Choroid plexus epithelial cell (primary cell): ENCODE results near the gene AP2A1.
A peak's percentile ranks its signal among the peaks of the same experiment; 100 is the strongest.

Source experiments
- DNase-seq: peaks from one replicate; pipeline ENCODE4 v3.0.0-alpha.2; 2010; ENCODE audit warnings: low read depth
- H3K4me3 ChIP-seq: 2 replicates; pipeline ENCODE4 v1.5.1; 2011; ENCODE audit warnings: low read depth, mild to moderate bottlenecking, control low read depth, low read length, moderate library complexity
- TF ChIP-seq, protein P1 (sequence below): conservative IDR thresholded peaks from 2 replicates; pipeline ENCODE4 v1.5.1; 2011; ENCODE audit warnings: low read depth, mild to moderate bottlenecking, control low read depth, inconsistent platforms, low read length, moderate library complexity

The AP2A1 gene

DNA sequence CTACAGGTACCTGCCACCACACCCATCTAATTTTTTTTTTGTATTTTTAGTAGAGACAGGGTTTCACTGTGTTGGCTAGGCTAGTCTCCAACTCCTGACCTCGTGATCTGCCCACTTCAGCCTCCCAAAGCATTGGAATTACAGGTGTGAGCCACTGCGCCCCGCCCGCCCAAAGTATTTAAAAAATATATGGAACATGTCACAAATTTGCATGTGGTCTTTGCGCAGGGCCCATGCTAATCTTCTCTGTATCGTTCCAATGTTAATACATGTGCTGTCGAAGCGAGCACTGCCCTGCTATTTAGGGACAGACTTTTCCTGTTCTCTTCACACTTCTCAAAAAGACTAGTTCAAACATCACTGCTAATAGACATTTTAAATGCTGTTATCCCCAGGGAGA is 2.5 kb upstream of the AP2A1 start:
- H3K4me3 ChIP-seq, result no peak overlapping the region
- TF ChIP-seq, protein P1, sequence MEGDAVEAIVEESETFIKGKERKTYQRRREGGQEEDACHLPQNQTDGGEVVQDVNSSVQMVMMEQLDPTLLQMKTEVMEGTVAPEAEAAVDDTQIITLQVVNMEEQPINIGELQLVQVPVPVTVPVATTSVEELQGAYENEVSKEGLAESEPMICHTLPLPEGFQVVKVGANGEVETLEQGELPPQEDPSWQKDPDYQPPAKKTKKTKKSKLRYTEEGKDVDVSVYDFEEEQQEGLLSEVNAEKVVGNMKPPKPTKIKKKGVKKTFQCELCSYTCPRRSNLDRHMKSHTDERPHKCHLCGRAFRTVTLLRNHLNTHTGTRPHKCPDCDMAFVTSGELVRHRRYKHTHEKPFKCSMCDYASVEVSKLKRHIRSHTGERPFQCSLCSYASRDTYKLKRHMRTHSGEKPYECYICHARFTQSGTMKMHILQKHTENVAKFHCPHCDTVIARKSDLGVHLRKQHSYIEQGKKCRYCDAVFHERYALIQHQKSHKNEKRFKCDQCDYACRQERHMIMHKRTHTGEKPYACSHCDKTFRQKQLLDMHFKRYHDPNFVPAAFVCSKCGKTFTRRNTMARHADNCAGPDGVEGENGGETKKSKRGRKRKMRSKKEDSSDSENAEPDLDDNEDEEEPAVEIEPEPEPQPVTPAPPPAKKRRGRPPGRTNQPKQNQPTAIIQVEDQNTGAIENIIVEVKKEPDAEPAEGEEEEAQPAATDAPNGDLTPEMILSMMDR, result no peak
- no peak for DNase-seq

DNA sequence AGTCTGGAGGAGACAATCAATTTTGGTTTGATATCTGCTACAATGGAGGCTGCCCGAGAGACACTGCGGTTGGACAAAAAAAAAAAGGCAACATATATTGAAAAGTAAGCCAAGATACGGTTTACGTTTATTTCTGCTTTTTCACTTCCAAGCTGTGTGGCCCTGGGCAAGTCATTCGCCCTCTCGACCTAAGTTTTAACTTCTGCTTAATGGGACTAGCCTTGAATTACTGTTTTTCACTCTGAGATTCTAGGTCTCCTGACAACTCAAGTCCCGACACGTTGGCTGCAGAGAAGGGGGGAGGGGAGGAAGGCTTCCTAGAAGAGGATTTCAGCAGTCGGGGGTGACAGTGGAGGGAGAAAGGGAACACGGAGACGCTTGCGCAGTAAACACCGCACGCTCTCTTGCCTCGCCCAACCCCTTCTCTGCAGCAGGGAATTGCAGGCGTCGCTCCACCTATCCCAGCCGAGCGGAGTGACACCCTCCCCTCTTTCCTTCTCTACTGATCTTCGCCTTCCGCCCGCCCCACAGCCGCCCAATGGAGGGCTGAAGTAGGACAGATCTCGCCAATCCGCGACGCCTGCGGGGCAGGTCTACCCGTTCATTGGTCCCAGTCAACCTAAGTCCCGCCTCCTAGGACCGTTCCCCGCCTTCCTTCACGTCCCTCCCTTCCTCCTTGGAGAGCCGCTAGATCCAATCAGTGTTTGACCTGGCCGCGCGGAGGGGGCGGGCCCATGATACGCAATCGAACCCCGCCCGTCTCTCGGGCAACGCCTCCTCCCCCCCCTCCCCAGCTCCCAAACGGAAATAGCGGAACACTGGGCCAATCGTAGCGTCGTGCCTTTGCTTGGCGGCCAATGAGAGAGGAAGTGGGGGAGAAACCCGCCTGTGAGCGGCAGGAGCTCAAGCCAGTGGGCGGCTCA is 533 bp upstream of the AP2A1 start:
- DNase-seq, result peak; percentile 100
- TF ChIP-seq, protein P1, result no peak
- H3K4me3 ChIP-seq, result peak overlapping the region; percentile 42

DNA sequence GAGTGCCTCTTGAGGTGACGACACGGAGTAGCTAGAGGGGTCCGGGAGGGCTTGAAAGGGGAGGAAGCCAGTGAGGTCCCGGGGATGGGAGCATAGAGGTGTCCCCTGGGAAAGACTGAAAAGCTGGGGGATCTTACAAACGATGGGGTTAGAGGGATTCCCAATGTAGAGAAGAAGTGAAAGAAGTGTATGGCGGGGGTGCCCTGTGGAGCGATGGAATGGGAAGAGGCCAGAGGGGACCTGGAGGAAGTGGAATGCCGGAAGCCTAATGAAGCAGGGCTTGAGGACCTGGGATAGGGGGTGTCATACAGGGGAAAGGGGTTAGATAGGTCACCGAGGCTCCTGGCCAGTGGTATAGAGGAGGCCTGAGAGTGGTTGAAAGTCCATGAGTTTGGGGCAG is 580 bp downstream of the AP2A1 start:
- H3K4me3 ChIP-seq, result peak overlapping the region; percentile 95
- TF ChIP-seq, protein P1, result no peak
- DNase-seq, result no peak

DNA sequence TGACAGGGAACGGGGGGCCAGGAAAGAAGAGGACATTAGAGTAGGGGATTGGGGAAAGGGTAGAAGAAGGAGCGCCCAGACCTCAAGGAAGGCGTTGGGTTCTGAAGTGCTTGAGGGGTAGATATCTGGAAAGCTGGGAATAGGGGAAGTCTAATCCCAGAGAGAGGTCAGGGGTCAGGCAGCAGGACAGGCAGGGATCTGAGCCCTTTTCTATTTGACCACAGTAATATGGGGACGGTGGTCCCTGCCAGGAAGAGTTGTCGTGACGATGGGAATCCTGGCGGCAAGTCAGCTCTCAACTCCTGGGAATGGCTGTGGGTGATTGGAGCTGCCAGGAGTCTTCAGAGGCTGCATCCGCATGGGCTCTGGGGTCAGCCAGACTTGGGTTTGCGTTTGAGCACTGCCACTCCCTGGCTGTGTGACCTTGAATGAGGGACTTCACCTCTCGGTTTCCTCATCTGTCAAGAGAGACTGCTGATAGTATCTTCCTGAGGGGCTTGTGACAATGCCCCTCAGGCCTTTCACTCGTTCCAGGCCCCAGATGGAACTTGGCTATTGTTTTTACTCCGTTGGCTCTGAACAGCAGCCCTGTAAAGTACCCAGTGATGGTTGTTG is 1.3 kb downstream of the AP2A1 start:
- H3K4me3 ChIP-seq, result peak overlapping the region; percentile 95
- DNase-seq, result no peak
- TF ChIP-seq, protein P1, result no peak

DNA sequence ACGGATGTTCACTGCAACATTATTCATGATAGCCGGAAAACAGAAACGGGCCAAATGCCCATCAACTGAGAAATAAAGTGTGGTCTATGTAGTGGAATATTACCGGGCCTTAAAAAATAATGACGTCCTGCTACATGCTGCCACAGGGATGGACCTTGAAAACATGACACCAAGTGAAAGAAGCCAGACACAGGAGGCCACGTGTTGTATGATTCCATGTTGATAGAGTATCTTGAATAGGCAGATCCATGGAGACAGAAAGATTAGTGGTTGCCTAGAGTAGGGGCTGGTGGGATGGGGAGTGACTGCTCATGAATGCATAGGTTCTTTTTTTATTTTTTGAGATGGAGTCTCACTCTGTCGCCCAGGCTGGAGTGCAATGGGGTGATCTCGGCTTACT is 3.7 kb downstream of the AP2A1 start:
- TF ChIP-seq, protein P1, result no peak
- DNase-seq, result no peak
- no peak overlapping the region for H3K4me3 ChIP-seq

DNA sequence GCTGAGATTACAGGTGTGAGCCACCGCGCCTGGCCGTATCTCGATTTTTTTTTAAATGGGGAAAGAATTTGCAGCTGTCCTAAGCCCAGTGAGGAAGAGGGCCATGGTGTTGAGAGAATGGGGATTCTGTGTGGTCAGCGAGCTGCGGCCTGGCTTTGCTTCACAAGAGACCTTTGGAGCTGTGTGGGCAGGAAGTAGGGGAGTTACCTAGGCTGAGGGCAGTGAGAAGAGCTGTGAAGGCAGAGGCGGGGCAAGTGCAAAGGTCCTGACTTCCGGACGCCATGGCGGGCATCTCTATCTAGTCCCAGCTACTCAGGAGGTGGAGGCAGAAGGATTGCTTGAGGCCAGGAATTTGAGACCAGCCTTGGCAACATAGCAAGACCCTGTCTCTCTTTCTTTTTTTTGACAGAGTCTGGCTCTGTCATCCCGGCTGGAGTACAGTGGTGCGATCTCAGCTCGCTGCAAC is 4.9 kb downstream of the AP2A1 start:
- no peak for DNase-seq
- TF ChIP-seq, protein P1, result no peak
- no peak overlapping the region for H3K4me3 ChIP-seq
